ENCODE data around the gene GPRC5A.
A peak's percentile ranks its signal among the peaks of the same experiment; 100 is the strongest.

The GPRC5A gene

GRCh38 chr12:12877781-12878455 is 13.4 kb upstream of the GPRC5A start (continued):
- TF ChIP-seq ZNF302 (tag by site-specific recombination; IDR thresholded peaks at IDR 0.05; ENCODE audit: low read depth) (no peak), ZBTB17 (tag by site-specific recombination; IDR thresholded peaks at IDR 0.05) (peak; percentile 73), HOXC10 (CRISPR knock-in tag; IDR thresholded peaks at IDR 0.05) (no peak), ZNF274 (IDR thresholded peaks at IDR 0.05; ENCODE audit: low read length) (no peak), ZNF274 (tag by site-specific recombination; IDR thresholded peaks at IDR 0.05; ENCODE audit: borderline replicate concordance) (no peak), ZNF658 (tag by site-specific recombination; IDR thresholded peaks at IDR 0.05) (no peak), ZNF26 (tag by site-specific recombination; IDR thresholded peaks at IDR 0.05) (no peak), ZNF610 (tag by site-specific recombination; IDR thresholded peaks at IDR 0.05; ENCODE audit: borderline replicate concordance) (no peak), ZNF561 (tag by site-specific recombination; IDR thresholded peaks at IDR 0.05; ENCODE audit: borderline replicate concordance) (peak; percentile 80), ZBTB10 (tag by site-specific recombination; IDR thresholded peaks at IDR 0.05) (no peak), ZEB2 (tag by site-specific recombination; IDR thresholded peaks at IDR 0.05) (peak; percentile 67), ZNF596 (tag by site-specific recombination; IDR thresholded peaks at IDR 0.05) (peak; percentile 62; the same call in 1 of the 2 replicates), KLF7 (tag by site-specific recombination; IDR thresholded peaks at IDR 0.05; ENCODE audit: borderline replicate concordance) (peak; percentile 90), HOXA7 (CRISPR knock-in tag; IDR thresholded peaks at IDR 0.05; ENCODE audit: borderline replicate concordance) (no peak), ZNF391 (tag by site-specific recombination; IDR thresholded peaks at IDR 0.05; ENCODE audit: borderline replicate concordance, low read depth) (0 out of 2 replicates have a peak, but pooled peaks have one; percentile 52), EGR2 (tag by site-specific recombination; IDR thresholded peaks at IDR 0.05; ENCODE audit: low read depth) (no peak), ZNF701 (tag by site-specific recombination; IDR thresholded peaks at IDR 0.05) (no peak), ZBTB1 (tag by site-specific recombination; IDR thresholded peaks at IDR 0.05) (no peak), ZNF530 (tag by site-specific recombination; IDR thresholded peaks at IDR 0.05; ENCODE audit: low read depth) (no peak), ZNF548 (tag by site-specific recombination; IDR thresholded peaks at IDR 0.05) (no peak), ZNF433 (tag by site-specific recombination; IDR thresholded peaks at IDR 0.05; ENCODE audit: low read depth) (no peak), ZNF311 (tag by site-specific recombination; IDR thresholded peaks at IDR 0.05; ENCODE audit: borderline replicate concordance) (no peak), BCL11A (tag by site-specific recombination; IDR thresholded peaks at IDR 0.05; ENCODE audit: low read depth) (no peak), KLF9 (tag by site-specific recombination; IDR thresholded peaks at IDR 0.05; ENCODE audit: low read depth) (no peak), ZFP41 (tag by site-specific recombination; IDR thresholded peaks at IDR 0.05; ENCODE audit: borderline replicate concordance) (no peak), GLI2 (tag by site-specific recombination; IDR thresholded peaks at IDR 0.05; ENCODE audit: borderline replicate concordance, low read depth) (no peak), ZNF544 (tag by site-specific recombination; IDR thresholded peaks at IDR 0.05) (no peak), ZNF558 (tag by site-specific recombination; IDR thresholded peaks at IDR 0.05) (no peak), ZNF292 (tag by site-specific recombination; IDR thresholded peaks at IDR 0.05; ENCODE audit: borderline replicate concordance, low read depth) (no peak), ZNF223 (tag by site-specific recombination; IDR thresholded peaks at IDR 0.05) (no peak), ZNF707 (tag by site-specific recombination; IDR thresholded peaks at IDR 0.05) (no peak), ZNF529 (tag by site-specific recombination; IDR thresholded peaks at IDR 0.05; ENCODE audit: insufficient replicate concordance) (no peak), ZSCAN30 (tag by site-specific recombination; IDR thresholded peaks at IDR 0.05) (peak; percentile 99)
- TF ChIP-seq, protein P1, sequence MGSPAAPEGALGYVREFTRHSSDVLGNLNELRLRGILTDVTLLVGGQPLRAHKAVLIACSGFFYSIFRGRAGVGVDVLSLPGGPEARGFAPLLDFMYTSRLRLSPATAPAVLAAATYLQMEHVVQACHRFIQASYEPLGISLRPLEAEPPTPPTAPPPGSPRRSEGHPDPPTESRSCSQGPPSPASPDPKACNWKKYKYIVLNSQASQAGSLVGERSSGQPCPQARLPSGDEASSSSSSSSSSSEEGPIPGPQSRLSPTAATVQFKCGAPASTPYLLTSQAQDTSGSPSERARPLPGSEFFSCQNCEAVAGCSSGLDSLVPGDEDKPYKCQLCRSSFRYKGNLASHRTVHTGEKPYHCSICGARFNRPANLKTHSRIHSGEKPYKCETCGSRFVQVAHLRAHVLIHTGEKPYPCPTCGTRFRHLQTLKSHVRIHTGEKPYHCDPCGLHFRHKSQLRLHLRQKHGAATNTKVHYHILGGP (tag by site-specific recombination; IDR thresholded peaks at IDR 0.05) = no peak
- TF ChIP-seq, protein P2, sequence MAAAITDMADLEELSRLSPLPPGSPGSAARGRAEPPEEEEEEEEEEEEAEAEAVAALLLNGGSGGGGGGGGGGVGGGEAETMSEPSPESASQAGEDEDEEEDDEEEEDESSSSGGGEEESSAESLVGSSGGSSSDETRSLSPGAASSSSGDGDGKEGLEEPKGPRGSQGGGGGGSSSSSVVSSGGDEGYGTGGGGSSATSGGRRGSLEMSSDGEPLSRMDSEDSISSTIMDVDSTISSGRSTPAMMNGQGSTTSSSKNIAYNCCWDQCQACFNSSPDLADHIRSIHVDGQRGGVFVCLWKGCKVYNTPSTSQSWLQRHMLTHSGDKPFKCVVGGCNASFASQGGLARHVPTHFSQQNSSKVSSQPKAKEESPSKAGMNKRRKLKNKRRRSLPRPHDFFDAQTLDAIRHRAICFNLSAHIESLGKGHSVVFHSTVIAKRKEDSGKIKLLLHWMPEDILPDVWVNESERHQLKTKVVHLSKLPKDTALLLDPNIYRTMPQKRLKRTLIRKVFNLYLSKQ (tag by site-specific recombination; IDR thresholded peaks at IDR 0.05; ENCODE audit: borderline replicate concordance) = no peak

All from HEK293 (cell line).